Measurements from ENCODE around the gene AIG1.

GRCh38 chr6:143264379-143264778 is 203.7 kb downstream of the AIG1 start:
- TF ChIP-seq, protein P1, sequence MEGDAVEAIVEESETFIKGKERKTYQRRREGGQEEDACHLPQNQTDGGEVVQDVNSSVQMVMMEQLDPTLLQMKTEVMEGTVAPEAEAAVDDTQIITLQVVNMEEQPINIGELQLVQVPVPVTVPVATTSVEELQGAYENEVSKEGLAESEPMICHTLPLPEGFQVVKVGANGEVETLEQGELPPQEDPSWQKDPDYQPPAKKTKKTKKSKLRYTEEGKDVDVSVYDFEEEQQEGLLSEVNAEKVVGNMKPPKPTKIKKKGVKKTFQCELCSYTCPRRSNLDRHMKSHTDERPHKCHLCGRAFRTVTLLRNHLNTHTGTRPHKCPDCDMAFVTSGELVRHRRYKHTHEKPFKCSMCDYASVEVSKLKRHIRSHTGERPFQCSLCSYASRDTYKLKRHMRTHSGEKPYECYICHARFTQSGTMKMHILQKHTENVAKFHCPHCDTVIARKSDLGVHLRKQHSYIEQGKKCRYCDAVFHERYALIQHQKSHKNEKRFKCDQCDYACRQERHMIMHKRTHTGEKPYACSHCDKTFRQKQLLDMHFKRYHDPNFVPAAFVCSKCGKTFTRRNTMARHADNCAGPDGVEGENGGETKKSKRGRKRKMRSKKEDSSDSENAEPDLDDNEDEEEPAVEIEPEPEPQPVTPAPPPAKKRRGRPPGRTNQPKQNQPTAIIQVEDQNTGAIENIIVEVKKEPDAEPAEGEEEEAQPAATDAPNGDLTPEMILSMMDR (conservative IDR thresholded peaks at IDR 0.05; ENCODE audit: low read depth, low read length): no peak
- TF ChIP-seq CHD1 (IDR thresholded peaks at IDR 0.05; ENCODE audit: low read depth, low read length) (no peak), BHLHE40 (IDR thresholded peaks at IDR 0.05; ENCODE audit: low read depth, low read length) (no peak), POLR2A (IDR thresholded peaks at IDR 0.05; ENCODE audit: low read depth, low read length) (no peak), RCOR1 (IDR thresholded peaks at IDR 0.05; ENCODE audit: insufficient replicate concordance, low read length) (no peak), MAFK (IDR thresholded peaks at IDR 0.05; ENCODE audit: low read depth, low read length) (no peak), MAZ (IDR thresholded peaks at IDR 0.05; ENCODE audit: borderline replicate concordance, low read depth, low read length) (no peak), RAD21 (IDR thresholded peaks at IDR 0.05; ENCODE audit: low read length) (no peak), SMC3 (IDR thresholded peaks at IDR 0.05; ENCODE audit: low read depth, low read length) (no peak), RFX5 (IDR thresholded peaks at IDR 0.05; ENCODE audit: low read depth, low read length) (no peak), CEBPB (IDR thresholded peaks at IDR 0.05; ENCODE audit: low read depth, low read length) (no peak)
- TF ChIP-seq, protein P2, sequence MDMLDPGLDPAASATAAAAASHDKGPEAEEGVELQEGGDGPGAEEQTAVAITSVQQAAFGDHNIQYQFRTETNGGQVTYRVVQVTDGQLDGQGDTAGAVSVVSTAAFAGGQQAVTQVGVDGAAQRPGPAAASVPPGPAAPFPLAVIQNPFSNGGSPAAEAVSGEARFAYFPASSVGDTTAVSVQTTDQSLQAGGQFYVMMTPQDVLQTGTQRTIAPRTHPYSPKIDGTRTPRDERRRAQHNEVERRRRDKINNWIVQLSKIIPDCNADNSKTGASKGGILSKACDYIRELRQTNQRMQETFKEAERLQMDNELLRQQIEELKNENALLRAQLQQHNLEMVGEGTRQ (IDR thresholded peaks at IDR 0.05; ENCODE audit: low read depth, low read length): no peak
